Thymus (tissue), 11 donors: Measurements from ENCODE around the gene YEATS4. TPM values are rescaled to one million over a fixed set of nuclear protein-coding genes. Genes with fewer than 3 reads are reported as not detected.

Experiments
- DNase-seq, 9 donors: peaks; one replicate each; pipeline ENCODE4 v3.0.0-alpha.2; 2013; ENCODE audit warnings: low spot score in 9 of 9, low read depth in 6 of 9, missing footprints in 1 of 9
- H3K27ac ChIP-seq, 2 donors: one replicate each; pipeline ENCODE4 v1.5.1; 2013; ENCODE audit warnings: control low read depth in 1 of 2, low read depth in 1 of 2, low read length in 1 of 2, mild to moderate bottlenecking in 1 of 2, moderate library complexity in 1 of 2
- H3K27me3 ChIP-seq, 2 donors: one replicate each; pipeline ENCODE4 v1.5.1; 2013; ENCODE audit warnings: low read length in 1 of 2; ENCODE audit not compliant: control insufficient read depth in 2 of 2, insufficient read depth in 1 of 2
- H3K36me3 ChIP-seq, 2 donors: one replicate each; pipeline ENCODE4 v1.5.1; 2013; ENCODE audit warnings: low read length in 1 of 2, mild to moderate bottlenecking in 1 of 2, moderate library complexity in 1 of 2; ENCODE audit not compliant: control insufficient read depth in 2 of 2, insufficient read depth in 2 of 2
- H3K4me1 ChIP-seq, 2 donors: one replicate each; pipeline ENCODE4 v1.5.1; 2013; ENCODE audit warnings: low read length in 2 of 2; ENCODE audit not compliant: control insufficient read depth in 2 of 2, insufficient read depth in 2 of 2
- H3K4me3 ChIP-seq, 2 donors: one replicate each; pipeline ENCODE4 v1.5.1; 2013; ENCODE audit warnings: low read length in 2 of 2, control low read depth in 1 of 2, mild to moderate bottlenecking in 1 of 2
- H3K9me3 ChIP-seq, 2 donors: one replicate each; pipeline ENCODE4 v1.5.1; 2013; ENCODE audit warnings: low read length in 1 of 2, mild to moderate bottlenecking in 1 of 2; ENCODE audit not compliant: control insufficient read depth in 2 of 2, insufficient read depth in 1 of 2
- WGBS: extraction: QIAGEN DNeasy Blood & Tissue Kit; methylation state at CpG from one replicate; pipeline ENCODE4 v1.1.7; 2013; 5-methylcytosine and 5-hydroxymethylcytosine counted together
- polyA plus RNA-seq: library from polyadenylated mRNA; stranded (reverse); fragments of 200-250 nt; gene quantifications from one replicate; pipeline ENCODE4 v1.2.3, GENCODE V29; 2013
- total RNA-seq: library from RNA; stranded (reverse); fragments of 120-200 nt; gene quantifications from one replicate; pipeline ENCODE4 v1.2.4, GENCODE V29; 2013
- donor health status: healthy.

The YEATS4 gene
- total and polyA plus RNA-seq, 2 donors: 20.5 to 45.7 TPM

DNA sequence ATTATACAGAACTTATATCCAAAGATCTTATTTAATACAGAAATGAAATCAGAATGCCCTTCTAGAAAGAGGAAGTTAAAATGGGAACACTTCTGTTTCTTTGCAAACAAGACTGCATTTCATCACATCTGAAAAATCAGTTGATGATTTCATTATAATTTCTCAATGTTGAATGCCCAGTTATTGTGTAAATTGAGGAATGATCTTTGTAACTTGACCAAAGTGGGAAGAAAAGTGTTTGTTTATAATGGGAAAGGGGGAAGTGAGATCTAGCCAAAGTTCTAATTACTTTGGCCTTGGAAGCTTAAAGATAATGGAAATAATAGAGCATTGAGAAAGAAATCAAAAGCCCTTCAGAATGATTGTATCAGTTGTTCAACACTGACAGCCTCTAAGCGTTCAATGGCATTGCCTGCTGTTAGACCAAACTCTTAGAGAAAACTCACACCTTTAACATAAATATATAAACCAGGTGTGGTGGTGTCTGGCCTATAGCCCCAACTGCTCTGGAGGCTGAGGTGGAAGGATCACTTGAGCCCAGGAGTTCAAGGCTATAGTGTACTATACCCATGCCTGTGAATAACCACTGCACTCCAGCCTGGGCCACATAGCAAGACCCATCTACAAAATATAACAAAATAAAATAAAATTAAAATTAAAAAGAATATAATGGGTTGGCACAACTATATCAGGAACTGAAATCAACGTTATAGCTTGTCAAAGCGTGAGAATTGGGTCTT, 21.3 kb upstream of the YEATS4 start:
- H3K9me3 ChIP-seq: no peaks in the 10 kb centered on the region
- WGBS: 91% methylated on average over 3 of the region's 3 CpGs
- H3K4me3 ChIP-seq: no peak overlapping the region
- H3K27me3 ChIP-seq: no peaks in the 10 kb centered on the region
- H3K27ac ChIP-seq: no peak overlapping the region
- H3K36me3 ChIP-seq: no peaks in the 10 kb centered on the region
- no peak for DNase-seq
- no peaks in the 10 kb centered on the region for H3K4me1 ChIP-seq

GRCh38 chr12:69338936-69339335, 20.6 kb upstream of the YEATS4 start:
- no peak for DNase-seq
- Histone ChIP-seq H3K27me3 (no peaks in the 10 kb centered on the region), H3K9me3 (no peaks in the 10 kb centered on the region), H3K4me1 (no peaks in the 10 kb centered on the region), H3K36me3 (no peaks in the 10 kb centered on the region), H3K4me3 (no peak overlapping the region), H3K27ac (no peak overlapping the region)

DNA sequence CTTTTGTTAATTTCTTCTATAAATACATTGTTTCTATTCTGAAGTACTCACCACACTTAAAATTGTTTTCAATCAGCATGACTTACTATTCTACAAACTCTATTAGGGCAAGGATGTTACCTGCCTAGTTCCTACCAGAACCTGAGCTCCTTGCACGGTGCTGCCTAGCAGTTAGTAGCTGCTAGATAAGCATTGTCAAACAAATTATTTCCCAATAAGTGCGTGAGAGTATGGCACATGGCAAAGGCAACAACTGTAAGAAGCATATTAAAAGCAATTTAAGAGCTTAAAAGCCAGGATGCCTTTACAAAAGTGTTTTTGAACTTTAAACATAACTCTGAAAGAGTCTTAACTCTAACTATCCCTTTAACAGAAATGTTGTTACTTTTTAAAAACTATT, 19.5 kb upstream of the YEATS4 start:
- no peak overlapping the region for H3K27ac ChIP-seq
- DNase-seq: no peak
- no peak overlapping the region for H3K4me3 ChIP-seq
- no peaks in the 10 kb centered on the region for H3K27me3 ChIP-seq
- WGBS: 98% methylated on average over 2 of the region's 2 CpGs
- H3K4me1 ChIP-seq: no peaks in the 10 kb centered on the region
- H3K36me3 ChIP-seq: no peaks in the 10 kb centered on the region
- no peaks in the 10 kb centered on the region for H3K9me3 ChIP-seq

DNA sequence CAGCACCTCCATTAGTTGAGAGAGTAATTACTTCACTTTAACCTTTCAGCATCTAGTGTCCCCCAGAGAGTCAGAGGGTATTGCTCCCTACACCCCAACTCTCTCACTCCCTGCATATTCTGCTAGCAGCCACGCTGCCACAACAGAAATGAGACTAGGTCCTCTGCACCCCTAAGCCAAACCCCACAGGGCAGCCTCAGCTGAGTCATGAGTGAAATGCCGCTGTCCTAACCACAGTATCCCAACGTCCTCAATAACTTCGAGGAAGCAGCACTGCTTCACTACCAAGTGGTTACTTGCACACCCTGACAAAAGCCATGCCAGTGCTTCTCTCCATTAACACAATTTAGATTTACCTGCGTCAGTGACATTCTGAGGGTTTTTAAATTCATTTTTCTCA, 18.2 kb upstream of the YEATS4 start:
- H3K27ac ChIP-seq: no peak overlapping the region
- no peak for DNase-seq
- WGBS: 51% methylated on average over 5 of the region's 5 CpGs
- H3K27me3 ChIP-seq: no peaks in the 10 kb centered on the region
- no peak overlapping the region for H3K4me3 ChIP-seq
- H3K36me3 ChIP-seq: no peaks in the 10 kb centered on the region
- no peaks in the 10 kb centered on the region for H3K4me1 ChIP-seq
- no peaks in the 10 kb centered on the region for H3K9me3 ChIP-seq

GRCh38 chr12:69342421-69342820, 17.1 kb upstream of the YEATS4 start:
- WGBS: 94% methylated on average over 2 of the region's 2 CpGs
- no peak overlapping the region for H3K27ac ChIP-seq
- DNase-seq: no peak
- H3K4me3 ChIP-seq: no peak overlapping the region
- no peaks in the 10 kb centered on the region for H3K27me3 ChIP-seq
- no peaks in the 10 kb centered on the region for H3K36me3 ChIP-seq
- H3K9me3 ChIP-seq: no peaks in the 10 kb centered on the region
- H3K4me1 ChIP-seq: no peaks in the 10 kb centered on the region

DNA sequence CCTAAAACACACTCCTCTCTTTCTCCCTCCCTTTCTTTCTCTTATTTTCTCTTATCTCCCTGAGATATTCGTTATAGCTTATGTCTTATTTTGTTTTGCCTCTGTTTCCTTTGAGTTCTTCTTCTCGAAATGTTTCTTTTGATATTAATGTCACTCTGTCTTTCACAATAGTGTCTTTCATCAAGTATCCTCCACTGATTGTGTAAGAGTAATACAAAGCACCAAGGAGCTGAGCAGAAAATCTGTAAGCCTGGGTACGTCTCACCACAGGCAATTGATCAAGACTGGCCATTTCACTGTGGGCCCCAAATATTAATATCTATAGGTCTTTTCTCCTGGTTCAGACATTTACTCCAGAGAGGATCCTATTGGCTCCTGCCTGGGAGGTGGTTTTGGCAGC, 16.2 kb upstream of the YEATS4 start:
- Histone ChIP-seq H3K4me3 (no peak overlapping the region), H3K27me3 (no peaks in the 10 kb centered on the region), H3K4me1 (no peaks in the 10 kb centered on the region), H3K27ac (no peak overlapping the region), H3K9me3 (no peaks in the 10 kb centered on the region), H3K36me3 (no peaks in the 10 kb centered on the region)
- no peak for DNase-seq
- WGBS: 94% methylated on average over 3 of the region's 3 CpGs

DNA sequence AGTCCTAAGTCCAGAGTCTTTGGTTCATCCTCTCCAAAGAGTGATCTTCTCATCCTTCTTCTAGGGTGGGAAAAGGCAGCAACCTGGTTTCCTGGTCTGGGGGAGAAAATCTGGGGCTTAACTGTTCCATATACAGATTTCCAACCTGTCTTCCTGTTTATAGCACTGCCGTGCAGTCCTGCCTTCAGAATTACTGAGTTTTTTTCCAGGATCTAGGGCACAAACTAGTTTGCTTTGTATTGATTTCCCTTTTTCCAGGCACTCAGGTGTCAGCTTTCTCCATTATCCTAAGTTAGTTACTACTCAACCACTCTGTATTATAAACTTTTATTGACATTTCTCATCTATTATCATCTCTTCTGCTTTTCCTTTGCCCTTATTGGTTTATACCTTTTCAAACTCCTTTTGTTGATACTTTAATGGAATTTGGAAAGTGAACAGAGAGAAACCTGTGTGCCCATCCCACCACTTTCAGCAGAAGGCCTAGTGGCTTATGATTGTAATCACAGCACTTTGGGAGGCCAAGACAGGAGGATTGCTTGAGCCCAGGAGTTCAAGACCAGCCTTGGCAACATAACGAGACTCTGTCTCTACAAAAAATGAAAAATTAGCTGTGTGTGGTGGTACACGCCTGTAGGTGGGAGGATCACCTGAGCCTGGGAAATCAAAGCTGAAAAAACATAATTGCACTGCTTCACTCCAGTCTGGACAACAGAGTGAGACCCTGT, 15.5 kb upstream of the YEATS4 start:
- Histone ChIP-seq H3K4me1 (no peaks in the 10 kb centered on the region), H3K27me3 (no peaks in the 10 kb centered on the region), H3K36me3 (no peaks in the 10 kb centered on the region), H3K9me3 (no peaks in the 10 kb centered on the region), H3K27ac (no peak overlapping the region), H3K4me3 (no peak overlapping the region)
- 79% methylated on average over 3 of the region's 3 CpGs for WGBS
- no peak for DNase-seq

DNA sequence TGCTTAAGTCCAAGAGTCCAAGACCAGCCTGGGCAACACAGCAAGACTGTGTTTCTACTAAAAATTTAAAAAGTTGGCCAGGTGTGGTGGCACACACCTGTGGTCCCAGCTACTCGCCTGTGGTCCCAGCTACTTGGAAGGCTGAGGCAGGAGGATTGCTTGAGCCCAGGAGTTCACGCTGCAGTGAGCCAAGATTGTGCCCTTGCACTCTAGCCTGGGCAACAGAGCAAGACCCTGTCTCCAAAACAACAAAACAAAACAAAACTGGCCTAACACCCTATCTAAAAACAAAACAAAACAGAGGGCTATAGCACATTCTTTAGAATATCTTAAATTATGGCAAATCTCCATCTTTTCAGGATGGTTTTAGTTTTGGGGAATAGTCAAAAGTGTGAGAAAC, 14.5 kb upstream of the YEATS4 start:
- H3K27ac ChIP-seq: no peak overlapping the region
- no peaks in the 10 kb centered on the region for H3K27me3 ChIP-seq
- H3K4me3 ChIP-seq: no peak overlapping the region
- no peaks in the 10 kb centered on the region for H3K9me3 ChIP-seq
- DNase-seq: no peak
- no peaks in the 10 kb centered on the region for H3K36me3 ChIP-seq
- 100% methylated on average over 2 of the region's 2 CpGs for WGBS
- no peaks in the 10 kb centered on the region for H3K4me1 ChIP-seq

- Histone ChIP-seq H3K4me1 (no peaks in the 10 kb centered on the region), H3K27me3 (no peaks in the 10 kb centered on the region), H3K4me3 (no peak overlapping the region), H3K27ac (no peak overlapping the region), H3K9me3 (no peaks in the 10 kb centered on the region), H3K36me3 (no peaks in the 10 kb centered on the region)
- WGBS: 96% methylated on average over 1 of the region's 1 CpG
- no peak for DNase-seq
Measured at GRCh38 chr12:69345742-69346141, 13.8 kb upstream of the YEATS4 start.
